ENCODE data around the gene TMEM30B.
"Not testable (repeated sequence)": the region's sequence is repeated elsewhere in the genome, so short reads cannot be mapped to it uniquely, and the experiment has no call there.

The TMEM30B gene

GRCh38 chr14:61244009-61244408 is 37.1 kb downstream of the TMEM30B start:
- FAIRE-seq, result no peak
- no peak for DNase-seq (ENCODE audit: extremely low spot score, insufficient read length, low read depth)

GRCh38 chr14:61240206-61240605 is 40.9 kb downstream of the TMEM30B start:
- no peak for FAIRE-seq
- DNase-seq (ENCODE audit: extremely low spot score, insufficient read length, low read depth), result no peak

GRCh38 chr14:61239285-61239684 is 41.9 kb downstream of the TMEM30B start:
- not testable (repeated sequence) for FAIRE-seq; DNase-seq (ENCODE audit: extremely low spot score, insufficient read length, low read depth)

DNA sequence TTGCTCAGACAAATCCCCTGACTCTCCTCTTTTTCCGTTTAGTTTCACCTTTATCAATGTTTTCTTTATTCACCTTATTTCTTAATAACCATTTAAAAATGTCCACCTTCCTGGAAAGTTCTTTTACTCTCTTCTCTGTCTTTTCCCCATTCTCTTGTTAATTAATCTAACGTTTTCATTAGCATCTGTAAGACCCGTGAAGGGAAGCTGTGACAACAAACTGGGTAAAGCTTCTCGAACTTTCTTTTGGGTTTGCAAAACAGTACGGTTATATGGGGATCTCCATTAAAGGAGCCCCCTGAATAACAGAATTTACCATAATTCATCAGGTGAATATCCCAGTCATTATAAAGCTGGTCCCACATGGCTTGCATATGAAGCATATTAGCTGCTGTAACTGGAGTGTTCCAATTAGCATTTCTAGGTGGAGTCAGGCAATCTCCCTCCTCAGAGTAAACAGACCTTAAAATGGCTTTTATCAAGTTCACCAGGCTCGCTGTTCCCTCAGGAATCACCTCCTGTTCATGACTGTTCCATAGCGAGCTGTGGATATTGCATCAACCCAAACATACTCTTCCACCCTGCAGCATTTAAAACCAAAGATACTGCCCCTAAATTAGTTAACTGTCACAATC is 42.4 kb downstream of the TMEM30B start:
- FAIRE-seq, result no peak

DNA sequence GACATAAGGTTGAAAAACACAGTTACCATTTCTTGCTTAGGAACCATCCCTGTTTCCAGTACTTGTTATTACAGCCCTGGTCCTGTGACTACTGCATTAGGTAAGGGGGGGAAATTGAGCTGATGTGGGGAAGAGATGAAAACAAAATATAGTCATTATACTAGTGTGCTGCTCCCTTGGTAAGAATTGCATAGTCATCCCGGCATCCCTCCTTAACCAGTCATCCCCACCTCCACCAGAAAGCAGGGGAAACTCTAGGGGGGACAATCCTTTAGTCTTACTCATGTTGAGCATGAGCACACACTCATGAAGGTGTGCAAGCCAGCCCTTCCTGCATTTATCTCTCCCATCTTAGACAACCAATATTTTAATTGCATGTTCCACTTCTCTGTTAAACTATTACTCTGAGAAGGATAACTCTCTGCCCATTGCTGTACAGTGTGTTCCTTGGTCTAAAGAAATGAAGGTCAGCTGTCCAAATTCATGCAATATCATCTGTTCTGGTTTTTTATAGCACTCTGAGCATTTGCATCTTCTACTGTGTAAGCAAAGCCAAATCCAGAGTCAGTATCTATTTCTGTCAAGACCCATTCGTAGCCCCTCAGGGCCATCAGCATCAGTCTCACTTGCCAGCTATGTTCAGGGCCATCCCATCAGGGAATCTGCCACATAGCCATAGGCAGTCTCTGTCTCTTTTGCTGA is 46.8 kb downstream of the TMEM30B start:
- no peak for DNase-seq (ENCODE audit: extremely low spot score, insufficient read length, low read depth)
- FAIRE-seq, result no peak

More for the DNA sequence above, 42.4 kb downstream of the TMEM30B start:
- DNase-seq (ENCODE audit: extremely low spot score, insufficient read length, low read depth), result no peak

- no peak for FAIRE-seq
- no peak for DNase-seq (ENCODE audit: extremely low spot score, insufficient read length, low read depth)
Observed at GRCh38 chr14:61233436-61233956, 47.6 kb downstream of the TMEM30B start.

GRCh38 chr14:61231810-61232209 is 49.3 kb downstream of the TMEM30B start:
- FAIRE-seq (no peak), DNase-seq (ENCODE audit: extremely low spot score, insufficient read length, low read depth) (no peak)

GRCh38 chr14:61229981-61230380 is 51.2 kb downstream of the TMEM30B start:
- FAIRE-seq, result no peak
- no peak for DNase-seq (ENCODE audit: extremely low spot score, insufficient read length, low read depth)

GRCh38 chr14:61229475-61229888 is 51.7 kb downstream of the TMEM30B start:
- no peak for FAIRE-seq
- DNase-seq (ENCODE audit: extremely low spot score, insufficient read length, low read depth), result no peak

DNA sequence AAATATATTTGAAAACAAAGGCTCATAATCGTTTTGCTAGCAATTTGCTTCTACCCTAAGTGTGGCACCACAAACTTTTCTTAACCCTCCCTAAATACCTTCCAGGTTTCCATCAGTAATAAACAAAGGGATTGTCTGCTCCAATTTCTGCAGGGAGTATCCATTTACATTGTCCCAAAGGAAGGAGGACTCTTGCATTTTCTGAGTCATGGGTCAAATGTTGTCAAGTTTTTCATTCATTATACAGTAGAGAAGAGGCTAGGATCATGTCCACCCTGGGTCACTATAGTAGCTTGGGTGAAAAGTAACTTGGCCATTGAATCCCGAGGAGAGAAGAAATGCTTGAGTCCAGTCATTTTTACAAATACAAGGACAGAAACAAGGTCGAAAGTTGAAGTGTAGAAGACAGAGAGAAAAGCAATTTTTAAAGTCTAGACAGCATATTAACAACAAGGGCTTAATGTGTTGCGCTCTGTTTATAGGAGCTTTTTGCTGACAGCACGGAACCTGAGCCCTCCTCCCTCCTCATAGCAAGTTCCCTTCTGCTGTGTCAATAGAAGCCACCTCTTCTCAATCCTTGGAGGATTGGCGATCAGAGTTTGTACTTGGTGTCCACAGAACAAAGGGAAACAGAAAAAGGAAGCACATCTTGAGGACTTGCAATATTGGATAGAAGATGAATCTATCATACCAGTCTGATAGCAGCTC is 53.1 kb downstream of the TMEM30B start:
- no peak for FAIRE-seq
- DNase-seq (ENCODE audit: extremely low spot score, insufficient read length, low read depth), result no peak

Data from GM18507 (cell line).